Lung (tissue), 12 donors: ENCODE data around the gene SKP1. TPM values are rescaled to one million over a fixed set of nuclear protein-coding genes. Genes with fewer than 3 reads are reported as not detected.
A peak's percentile ranks its signal among the peaks of the same experiment; 100 is the strongest.

Experiments
- ATAC-seq: fragments of 200-7000 bp; cut with Tn5 transposase; one replicate; pipeline ENCODE4 v1.9.1; 2020; ENCODE audit warnings: moderate number of reproducible peaks; ENCODE audit not compliant: insufficient read depth, low FRiP score
- DNase-seq, 3 donors: peaks; one replicate each; pipeline ENCODE4 v3.0.0-alpha.2; 2013 to 2017
- H3K27ac ChIP-seq, 2 donors: one replicate each; pipeline ENCODE4 v1.5.1; 2013; ENCODE audit warnings: mild to moderate bottlenecking in 2 of 2, moderate library complexity in 2 of 2, control low read depth in 1 of 2, inconsistent platforms in 1 of 2, low read depth in 1 of 2, low read length in 1 of 2
- H3K27me3 ChIP-seq, 3 donors: one replicate each; pipeline ENCODE4 v1.5.1; 2013; ENCODE audit warnings: low read length in 2 of 3; ENCODE audit not compliant: control insufficient read depth in 3 of 3, insufficient read depth in 3 of 3
- H3K36me3 ChIP-seq, 4 donors: one replicate each; pipeline ENCODE4 v1.5.1; 2013; ENCODE audit warnings: low read length in 4 of 4, mild to moderate bottlenecking in 1 of 4, moderate library complexity in 1 of 4; ENCODE audit not compliant: control insufficient read depth in 4 of 4, insufficient read depth in 4 of 4
- H3K4me1 ChIP-seq, 5 donors: one replicate each; pipeline ENCODE4 v1.5.1; 2013; ENCODE audit warnings: low read length in 5 of 5, mild to moderate bottlenecking in 2 of 5, moderate library complexity in 1 of 5; ENCODE audit not compliant: control insufficient read depth in 5 of 5, insufficient read depth in 5 of 5
- H3K4me3 ChIP-seq: one replicate; pipeline ENCODE4 v1.5.1; 2013; ENCODE audit warnings: mild to moderate bottlenecking, control low read depth, moderate library complexity
- H3K9ac ChIP-seq, 2 donors: one replicate each; pipeline ENCODE4 v1.5.1; 2013; ENCODE audit warnings: low read length in 2 of 2, control low read depth in 1 of 2; ENCODE audit not compliant: insufficient read depth in 1 of 2
- H3K9me3 ChIP-seq, 4 donors: one replicate each; pipeline ENCODE4 v1.5.1; 2013; ENCODE audit warnings: low read length in 3 of 4, mild to moderate bottlenecking in 1 of 4, moderate library complexity in 1 of 4; ENCODE audit not compliant: control insufficient read depth in 4 of 4, insufficient read depth in 3 of 4
- CTCF ChIP-seq: IDR thresholded peaks from 2 replicates; pipeline ENCODE4 v1.5.1; 2012; ENCODE audit warnings: mild to moderate bottlenecking; ENCODE audit errors: control extremely low read depth, extremely low read depth
- WGBS, 2 donors: extraction: QIAGEN DNeasy Blood & Tissue Kit; methylation state at CpG; one replicate each; pipeline ENCODE4 v1.1.7; 2013; 5-methylcytosine and 5-hydroxymethylcytosine counted together
- polyA plus RNA-seq, 2 donors: library from polyadenylated mRNA; stranded (reverse); fragments of 200-250 nt; gene quantifications; one replicate each; pipeline ENCODE4 v1.2.1, GENCODE V29; 2013
- total RNA-seq, 2 donors: library from RNA; depleted of rRNA in 1 of 2; stranded (reverse); fragments of >200 nt in 1 of 2; gene quantifications; one replicate each; pipeline ENCODE4 v1.2.1, GENCODE V29; 2014 to 2021
- donor health status: control.
- donor health status: control.
- donor health status: Bipolar disorder and iron deficiency.
- donor health status: healthy.
- donor health status: DM: yes; HTN: yes; CAD: no.

SKP1 gene
- total and polyA plus RNA-seq, 4 donors = 149 to 551 (median 283) TPM

GRCh38 chr5:134174841-134175839 is 1.6 kb downstream of the SKP1 start:
- ATAC-seq (no peak), DNase-seq (peak in 2 of 3 donors; percentile 54 to 61)
- no peak overlapping the region for H3K4me3 ChIP-seq
- peak overlapping the region; percentile 90 to 96 for H3K9ac ChIP-seq
- peaks cover 8 to 24% (median 18%) of the 10 kb centered on the region in 4 donors for H3K36me3 ChIP-seq
- H3K27ac ChIP-seq = peak overlapping the region in 1 of 2 donors; percentile 96
- H3K27me3 ChIP-seq = no peaks in the 10 kb centered on the region
- peaks cover 3 to 22% (median 4%) of the 10 kb centered on the region in 5 donors for H3K4me1 ChIP-seq
- WGBS, 2 donors = 23 to 32% methylated on average over 10 of the region's 10 CpGs
- TF ChIP-seq CTCF = no peak
- no peaks in the 10 kb centered on the region for H3K9me3 ChIP-seq

GRCh38 chr5:134171972-134172371 is 4.8 kb downstream of the SKP1 start:
- Histone ChIP-seq H3K4me1 (peaks cover 4 to 16% (median 11%) of the 10 kb centered on the region in 5 donors), H3K9ac (no peak overlapping the region), H3K4me3 (no peak overlapping the region), H3K36me3 (peaks cover 11 to 40% (median 26%) of the 10 kb centered on the region in 4 donors), H3K27me3 (no peaks in the 10 kb centered on the region), H3K27ac (no peak overlapping the region), H3K9me3 (no peaks in the 10 kb centered on the region)
- TF ChIP-seq CTCF = no peak
- DNase-seq (no peak), ATAC-seq (no peak)
- WGBS, 2 donors = 92 to 93% methylated on average over 4 of the region's 4 CpGs

GRCh38 chr5:134162592-134162991 is 14.2 kb downstream of the SKP1 start:
- H3K4me3 ChIP-seq = no peak overlapping the region
- H3K27me3 ChIP-seq = no peaks in the 10 kb centered on the region
- 96% methylated on average over 5 of the region's 5 CpGs for WGBS, 2 donors
- H3K4me1 ChIP-seq = peaks cover 0 to 2% (median 0%) of the 10 kb centered on the region in 5 donors
- H3K27ac ChIP-seq = no peak overlapping the region
- H3K9ac ChIP-seq = no peak overlapping the region
- H3K9me3 ChIP-seq = peaks cover 0 to 5% (median 2%) of the 10 kb centered on the region in 4 donors
- no peak for ATAC-seq
- TF ChIP-seq CTCF = no peak
- H3K36me3 ChIP-seq = peaks cover 18 to 56% (median 33%) of the 10 kb centered on the region in 4 donors
- DNase-seq = no peak
